Mesothelial cell of epicardium (in vitro differentiated cells): ENCODE measurements around the gene RPL13. TPM values are rescaled to one million over a fixed set of nuclear protein-coding genes. Genes with fewer than 3 reads are reported as not detected.

Experiments used
- DNase-seq, 2 experiments: peaks; one replicate each; pipeline ENCODE4 v3.0.0; 2021; ENCODE audit warnings: low spot score in 2 of 2; ENCODE audit not compliant: unreplicated experiment in 2 of 2
- H3K27ac Mint-ChIP-seq: 2 replicates; pipeline ENCODE4 v1.8.0; 2021; ENCODE audit warnings: mixed read lengths
- H3K27me3 Mint-ChIP-seq: 2 replicates; pipeline ENCODE4 v1.8.0; 2021; ENCODE audit warnings: low read depth, mixed read lengths
- H3K36me3 Mint-ChIP-seq: 2 replicates; pipeline ENCODE4 v1.8.0; 2021; ENCODE audit warnings: mixed read lengths
- H3K4me1 Mint-ChIP-seq: 2 replicates; pipeline ENCODE4 v1.8.0; 2021; ENCODE audit warnings: mixed read lengths
- H3K4me3 Mint-ChIP-seq: 2 replicates; pipeline ENCODE4 v1.8.0; 2021; ENCODE audit warnings: mild to moderate bottlenecking, moderate library complexity, mixed read lengths
- H3K9me3 Mint-ChIP-seq: 2 replicates; pipeline ENCODE4 v1.8.0; 2021; ENCODE audit warnings: mixed read lengths
- CTCF ChIP-seq: fragments of 200-600 bp; sonication (generic); IDR thresholded peaks from one replicate; pipeline ENCODE4 v1.5.0; 2021; ENCODE audit warnings: antibody characterized with exemption; ENCODE audit not compliant: unreplicated experiment
- total RNA-seq: library from RNA; stranded (reverse); gene quantifications from 3 replicates; pipeline ENCODE4 v1.2.1, GENCODE V29; 2021

The RPL13 gene
- total RNA-seq, 1 donor from 2014 or later: 2,065 TPM

- TF ChIP-seq CTCF: no peak
- Mint-ChIP-seq H3K4me1 (no peaks in the 10 kb centered on the region), H3K36me3 (peaks cover 26% of the 10 kb centered on the region), H3K27me3 (no peaks in the 10 kb centered on the region), H3K4me3 (no peak overlapping the region), H3K9me3 (no peaks in the 10 kb centered on the region), H3K27ac (no peak overlapping the region)
- DNase-seq: no peak
Observed at GRCh38 chr16:89545831-89546574, 14.5 kb upstream of the RPL13 start.

- H3K27ac Mint-ChIP-seq: no peak overlapping the region
- peaks cover 26% of the 10 kb centered on the region for H3K36me3 Mint-ChIP-seq
- no peak for DNase-seq
- H3K4me1 Mint-ChIP-seq: no peaks in the 10 kb centered on the region
- H3K27me3 Mint-ChIP-seq: no peaks in the 10 kb centered on the region
- TF ChIP-seq CTCF: no peak
- no peak overlapping the region for H3K4me3 Mint-ChIP-seq
- no peaks in the 10 kb centered on the region for H3K9me3 Mint-ChIP-seq
Observed at GRCh38 chr16:89546781-89547180, 13.7 kb upstream of the RPL13 start.

GRCh38 chr16:89547291-89547690 lies 13.2 kb upstream of the RPL13 start:
- no peak for DNase-seq
- peaks cover 25% of the 10 kb centered on the region for H3K36me3 Mint-ChIP-seq
- no peak for TF ChIP-seq CTCF
- no peak overlapping the region for H3K27ac Mint-ChIP-seq
- H3K27me3 Mint-ChIP-seq: no peaks in the 10 kb centered on the region
- no peaks in the 10 kb centered on the region for H3K4me1 Mint-ChIP-seq
- no peaks in the 10 kb centered on the region for H3K9me3 Mint-ChIP-seq
- H3K4me3 Mint-ChIP-seq: no peak overlapping the region

GRCh38 chr16:89547860-89548259 lies 12.6 kb upstream of the RPL13 start:
- H3K27ac Mint-ChIP-seq: no peak overlapping the region
- H3K9me3 Mint-ChIP-seq: no peaks in the 10 kb centered on the region
- H3K4me3 Mint-ChIP-seq: no peak overlapping the region
- H3K4me1 Mint-ChIP-seq: no peaks in the 10 kb centered on the region
- TF ChIP-seq CTCF: no peak
- peaks cover 26% of the 10 kb centered on the region for H3K36me3 Mint-ChIP-seq
- no peaks in the 10 kb centered on the region for H3K27me3 Mint-ChIP-seq
- DNase-seq: no peak

- no peaks in the 10 kb centered on the region for H3K27me3 Mint-ChIP-seq
- peaks cover 28% of the 10 kb centered on the region for H3K36me3 Mint-ChIP-seq
- H3K27ac Mint-ChIP-seq: no peak overlapping the region
- no peaks in the 10 kb centered on the region for H3K4me1 Mint-ChIP-seq
- no peak for TF ChIP-seq CTCF
- H3K9me3 Mint-ChIP-seq: no peaks in the 10 kb centered on the region
- H3K4me3 Mint-ChIP-seq: no peak overlapping the region
- no peak for DNase-seq
Observed at GRCh38 chr16:89548344-89549006, 12.0 kb upstream of the RPL13 start.
